ENCODE data around the gene PTBP2. TPM values are rescaled to one million over a fixed set of nuclear protein-coding genes. Genes with fewer than 3 reads are reported as not detected.

The PTBP2 gene
- total RNA-seq, 1 donor from 2014 or later = 112 TPM

- Mint-ChIP-seq H3K4me3 (ENCODE audit: unreplicated experiment) (no peak overlapping the region), H3K36me3 (ENCODE audit: unreplicated experiment) (no peaks in the 10 kb centered on the region), H3K9me3 (ENCODE audit: unreplicated experiment) (no peaks in the 10 kb centered on the region), H3K27me3 (ENCODE audit: unreplicated experiment) (peaks cover 2% of the 10 kb centered on the region), H3K27ac (ENCODE audit: unreplicated experiment) (no peak overlapping the region), H3K4me1 (ENCODE audit: low read depth, unreplicated experiment) (no peaks in the 10 kb centered on the region)
- TF ChIP-seq CTCF (IDR thresholded peaks at IDR 0.05; ENCODE audit: partially characterized antibody, unreplicated experiment) = no peak
- DNase-seq = no peak
These were observed 115.6 kb downstream of the PTBP2 start for GRCh38 chr1:96837057-96837780.

- Mint-ChIP-seq H3K36me3 (ENCODE audit: unreplicated experiment) (no peaks in the 10 kb centered on the region), H3K27ac (ENCODE audit: unreplicated experiment) (no peak overlapping the region), H3K4me3 (ENCODE audit: unreplicated experiment) (no peak overlapping the region), H3K9me3 (ENCODE audit: unreplicated experiment) (no peaks in the 10 kb centered on the region), H3K4me1 (ENCODE audit: low read depth, unreplicated experiment) (no peaks in the 10 kb centered on the region), H3K27me3 (ENCODE audit: unreplicated experiment) (peaks cover 2% of the 10 kb centered on the region)
- DNase-seq = no peak
- no peak for TF ChIP-seq CTCF (IDR thresholded peaks at IDR 0.05; ENCODE audit: partially characterized antibody, unreplicated experiment)
These were observed 116.2 kb downstream of the PTBP2 start for GRCh38 chr1:96837781-96838216.

GRCh38 chr1:96840396-96840795 lies 118.8 kb downstream of the PTBP2 start:
- H3K9me3 Mint-ChIP-seq (ENCODE audit: unreplicated experiment) = no peaks in the 10 kb centered on the region
- TF ChIP-seq CTCF (IDR thresholded peaks at IDR 0.05; ENCODE audit: partially characterized antibody, unreplicated experiment) = no peak
- H3K27me3 Mint-ChIP-seq (ENCODE audit: unreplicated experiment) = peaks cover 2% of the 10 kb centered on the region
- no peaks in the 10 kb centered on the region for H3K36me3 Mint-ChIP-seq (ENCODE audit: unreplicated experiment)
- no peak overlapping the region for H3K27ac Mint-ChIP-seq (ENCODE audit: unreplicated experiment)
- peaks cover 2% of the 10 kb centered on the region for H3K4me1 Mint-ChIP-seq (ENCODE audit: low read depth, unreplicated experiment)
- DNase-seq = no peak
- no peak overlapping the region for H3K4me3 Mint-ChIP-seq (ENCODE audit: unreplicated experiment)

DNA sequence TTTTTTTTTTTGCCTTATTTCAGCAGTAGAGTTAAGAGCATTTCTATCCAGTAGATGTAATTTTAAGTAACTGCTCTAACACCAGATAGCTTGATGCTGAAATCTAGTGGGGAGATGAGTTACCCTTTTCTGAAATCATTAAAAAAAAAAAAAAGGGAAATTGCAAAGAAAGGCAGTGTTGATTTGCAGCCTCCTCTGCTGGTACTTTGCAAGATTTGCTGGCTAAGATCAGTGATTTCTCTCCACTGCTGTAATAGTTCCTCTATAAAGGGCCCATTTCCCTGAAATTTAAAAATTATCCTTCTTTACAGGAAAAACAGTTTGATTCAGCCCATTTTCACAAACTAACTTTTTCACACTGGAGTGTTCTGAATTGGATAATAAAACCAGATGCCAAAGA lies 120.6 kb downstream of the PTBP2 start:
- DNase-seq = no peak
- no peak for TF ChIP-seq CTCF (IDR thresholded peaks at IDR 0.05; ENCODE audit: partially characterized antibody, unreplicated experiment)
- no peaks in the 10 kb centered on the region for H3K36me3 Mint-ChIP-seq (ENCODE audit: unreplicated experiment)
- H3K27me3 Mint-ChIP-seq (ENCODE audit: unreplicated experiment) = peaks cover 5% of the 10 kb centered on the region
- H3K27ac Mint-ChIP-seq (ENCODE audit: unreplicated experiment) = no peak overlapping the region
- H3K4me1 Mint-ChIP-seq (ENCODE audit: low read depth, unreplicated experiment) = peaks cover 2% of the 10 kb centered on the region
- no peak overlapping the region for H3K4me3 Mint-ChIP-seq (ENCODE audit: unreplicated experiment)
- H3K9me3 Mint-ChIP-seq (ENCODE audit: unreplicated experiment) = no peaks in the 10 kb centered on the region

DNA sequence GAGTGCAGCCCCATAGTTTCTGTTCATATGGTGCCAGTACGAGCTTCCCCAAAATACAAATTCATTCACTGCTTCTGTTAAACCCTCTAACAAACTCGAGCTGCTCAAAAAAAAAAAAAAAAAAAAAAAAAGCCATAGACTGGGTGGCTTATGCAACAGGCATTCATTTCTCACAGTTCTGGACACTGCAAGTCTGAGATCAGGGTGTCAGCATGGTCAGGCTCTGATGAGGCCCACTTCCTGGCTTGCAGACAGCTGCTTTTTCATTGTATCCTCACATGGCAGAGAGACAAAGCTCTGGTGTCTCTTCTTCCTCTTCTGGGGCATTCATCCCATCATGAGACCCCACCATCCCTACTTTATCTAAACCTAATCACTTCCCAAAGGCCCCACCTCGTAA lies 121.6 kb downstream of the PTBP2 start:
- no peaks in the 10 kb centered on the region for H3K9me3 Mint-ChIP-seq (ENCODE audit: unreplicated experiment)
- H3K4me3 Mint-ChIP-seq (ENCODE audit: unreplicated experiment) = no peak overlapping the region
- DNase-seq = no peak
- TF ChIP-seq CTCF (IDR thresholded peaks at IDR 0.05; ENCODE audit: partially characterized antibody, unreplicated experiment) = no peak
- peaks cover 5% of the 10 kb centered on the region for H3K27me3 Mint-ChIP-seq (ENCODE audit: unreplicated experiment)
- H3K4me1 Mint-ChIP-seq (ENCODE audit: low read depth, unreplicated experiment) = peaks cover 2% of the 10 kb centered on the region
- no peaks in the 10 kb centered on the region for H3K36me3 Mint-ChIP-seq (ENCODE audit: unreplicated experiment)
- H3K27ac Mint-ChIP-seq (ENCODE audit: unreplicated experiment) = no peak overlapping the region

Data from glutamatergic neuron (in vitro differentiated cells).